ENCODE measurements around the gene PDZRN3.
A peak's percentile ranks its signal among the peaks of the same experiment; 100 is the strongest.
"Not testable (repeated sequence)": the region's sequence is repeated elsewhere in the genome, so short reads cannot be mapped to it uniquely, and the experiment has no call there.

PDZRN3 gene

DNA sequence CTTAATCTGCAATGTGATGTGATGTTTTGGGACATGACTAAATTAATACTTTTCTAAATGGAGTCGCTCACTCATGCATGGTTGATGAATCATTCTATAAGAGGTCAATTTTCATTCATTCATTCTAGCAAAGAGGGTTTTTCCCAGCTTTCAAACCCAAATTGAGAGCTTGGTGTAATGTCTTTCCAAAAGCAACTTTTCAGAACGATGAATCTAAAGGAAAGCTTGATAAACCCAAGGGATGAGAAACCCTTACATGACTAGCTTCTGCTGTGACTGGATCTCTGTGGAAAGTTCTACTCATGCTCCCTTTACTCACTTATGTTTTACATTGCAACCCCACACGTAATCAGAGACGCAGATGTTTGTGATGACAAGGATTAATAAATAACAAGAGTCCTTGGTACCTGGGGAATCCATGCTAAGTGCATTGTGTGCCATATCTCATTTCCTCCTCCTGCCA lies 47.7 kb downstream of the PDZRN3 start:
- H3K4me3 ChIP-seq (ENCODE audit: low read depth, low read length): no peak overlapping the region
- H2AFZ ChIP-seq (ENCODE audit: low read length, unreplicated experiment): no peak overlapping the region
- peaks cover 28% of the 10 kb centered on the region for H3K4me1 ChIP-seq (ENCODE audit: control insufficient read depth, insufficient read depth, low read length, unreplicated experiment)
- no peaks in the 10 kb centered on the region for H3K27me3 ChIP-seq (ENCODE audit: insufficient read depth, low read length)
- H3K36me3 ChIP-seq (ENCODE audit: insufficient read depth, low read length): no peaks in the 10 kb centered on the region
- H3K79me2 ChIP-seq (ENCODE audit: control insufficient read depth, insufficient read depth, low read length, unreplicated experiment): no peaks in the 10 kb centered on the region
- peak overlapping the region; percentile 42; the same call in 1 of the 2 replicates for H3K27ac ChIP-seq (ENCODE audit: low read depth, low read length)

DNA sequence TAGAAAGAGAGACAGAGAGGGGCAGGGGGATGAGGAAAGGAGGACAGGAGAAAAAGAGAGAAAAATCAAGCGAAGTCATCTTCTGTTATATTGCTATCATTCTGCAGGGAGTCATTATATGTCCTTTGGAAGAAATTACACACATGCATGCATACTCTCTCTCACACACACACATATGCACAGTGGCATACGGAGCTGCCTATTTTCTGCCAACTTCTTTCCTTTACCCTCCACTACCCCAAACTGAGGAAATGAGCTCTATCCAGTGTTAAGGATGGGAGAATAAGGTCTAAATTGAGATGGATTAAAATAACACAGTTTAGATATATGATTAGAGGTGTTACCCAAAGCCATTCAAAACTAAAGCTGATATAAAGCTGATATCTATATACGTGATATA lies 48.8 kb downstream of the PDZRN3 start:
- Histone ChIP-seq H3K27ac (ENCODE audit: low read depth, low read length) (no peak overlapping the region), H3K27me3 (ENCODE audit: insufficient read depth, low read length) (no peaks in the 10 kb centered on the region), H3K36me3 (ENCODE audit: insufficient read depth, low read length) (no peaks in the 10 kb centered on the region), H3K4me3 (ENCODE audit: low read depth, low read length) (no peak overlapping the region), H2AFZ (ENCODE audit: low read length, unreplicated experiment) (no peak overlapping the region), H3K79me2 (ENCODE audit: control insufficient read depth, insufficient read depth, low read length, unreplicated experiment) (no peaks in the 10 kb centered on the region), H3K4me1 (ENCODE audit: control insufficient read depth, insufficient read depth, low read length, unreplicated experiment) (peaks cover 26% of the 10 kb centered on the region)

- Histone ChIP-seq H3K36me3 (ENCODE audit: insufficient read depth, low read length) (no peaks in the 10 kb centered on the region), H3K27ac (ENCODE audit: low read depth, low read length) (no peak overlapping the region), H2AFZ (ENCODE audit: low read length, unreplicated experiment) (no peak overlapping the region), H3K4me3 (ENCODE audit: low read depth, low read length) (no peak overlapping the region), H3K4me1 (ENCODE audit: control insufficient read depth, insufficient read depth, low read length, unreplicated experiment) (peaks cover 22% of the 10 kb centered on the region), H3K27me3 (ENCODE audit: insufficient read depth, low read length) (no peaks in the 10 kb centered on the region), H3K79me2 (ENCODE audit: control insufficient read depth, insufficient read depth, low read length, unreplicated experiment) (no peaks in the 10 kb centered on the region)
Measured at GRCh38 chr3:73575519-73575918, 49.2 kb downstream of the PDZRN3 start.

GRCh38 chr3:73573204-73573603 lies 51.5 kb downstream of the PDZRN3 start:
- H3K27ac ChIP-seq (ENCODE audit: low read depth, low read length): no peak overlapping the region
- no peak overlapping the region for H3K4me3 ChIP-seq (ENCODE audit: low read depth, low read length)
- no peaks in the 10 kb centered on the region for H3K79me2 ChIP-seq (ENCODE audit: control insufficient read depth, insufficient read depth, low read length, unreplicated experiment)
- peaks cover 15% of the 10 kb centered on the region for H3K4me1 ChIP-seq (ENCODE audit: control insufficient read depth, insufficient read depth, low read length, unreplicated experiment)
- H3K36me3 ChIP-seq (ENCODE audit: insufficient read depth, low read length): no peaks in the 10 kb centered on the region
- no peaks in the 10 kb centered on the region for H3K27me3 ChIP-seq (ENCODE audit: insufficient read depth, low read length)
- no peak overlapping the region for H2AFZ ChIP-seq (ENCODE audit: low read length, unreplicated experiment)

DNA sequence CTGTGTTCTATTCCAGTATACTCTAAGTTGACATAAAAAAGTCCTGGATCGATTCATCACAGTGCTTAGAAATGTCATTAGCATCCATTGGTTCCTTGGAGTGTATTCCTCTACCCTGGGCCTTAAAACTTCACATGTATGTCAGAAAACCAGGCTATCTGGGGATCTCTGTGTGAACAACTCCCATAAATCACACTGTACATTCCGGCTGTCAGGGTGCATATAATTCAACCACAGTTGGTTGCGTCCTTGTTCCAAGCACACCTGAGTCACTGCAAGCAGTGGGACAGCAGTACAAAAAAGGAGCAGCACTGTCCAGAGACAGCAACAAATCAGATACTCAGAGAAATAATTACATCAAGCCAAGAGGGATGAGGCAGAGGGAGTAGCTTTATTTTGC lies 52.4 kb downstream of the PDZRN3 start:
- H3K79me2 ChIP-seq (ENCODE audit: control insufficient read depth, insufficient read depth, low read length, unreplicated experiment): no peaks in the 10 kb centered on the region
- H3K27ac ChIP-seq (ENCODE audit: low read depth, low read length): no peak overlapping the region

GRCh38 chr3:73571238-73571794 lies 53.4 kb downstream of the PDZRN3 start:
- no peak overlapping the region for H3K4me3 ChIP-seq (ENCODE audit: low read depth, low read length)
- no peaks in the 10 kb centered on the region for H3K27me3 ChIP-seq (ENCODE audit: insufficient read depth, low read length)
- H2AFZ ChIP-seq (ENCODE audit: low read length, unreplicated experiment): no peak overlapping the region
- no peaks in the 10 kb centered on the region for H3K4me1 ChIP-seq (ENCODE audit: control insufficient read depth, insufficient read depth, low read length, unreplicated experiment)
- H3K79me2 ChIP-seq (ENCODE audit: control insufficient read depth, insufficient read depth, low read length, unreplicated experiment): no peaks in the 10 kb centered on the region
- H3K36me3 ChIP-seq (ENCODE audit: insufficient read depth, low read length): no peaks in the 10 kb centered on the region
- H3K27ac ChIP-seq (ENCODE audit: low read depth, low read length): no peak overlapping the region

More for the DNA sequence above, 52.4 kb downstream of the PDZRN3 start:
- no peak overlapping the region for H2AFZ ChIP-seq (ENCODE audit: low read length, unreplicated experiment)
- H3K4me1 ChIP-seq (ENCODE audit: control insufficient read depth, insufficient read depth, low read length, unreplicated experiment): peaks cover 10% of the 10 kb centered on the region
- no peaks in the 10 kb centered on the region for H3K27me3 ChIP-seq (ENCODE audit: insufficient read depth, low read length)
- no peaks in the 10 kb centered on the region for H3K36me3 ChIP-seq (ENCODE audit: insufficient read depth, low read length)
- H3K4me3 ChIP-seq (ENCODE audit: low read depth, low read length): no peak overlapping the region

DNA sequence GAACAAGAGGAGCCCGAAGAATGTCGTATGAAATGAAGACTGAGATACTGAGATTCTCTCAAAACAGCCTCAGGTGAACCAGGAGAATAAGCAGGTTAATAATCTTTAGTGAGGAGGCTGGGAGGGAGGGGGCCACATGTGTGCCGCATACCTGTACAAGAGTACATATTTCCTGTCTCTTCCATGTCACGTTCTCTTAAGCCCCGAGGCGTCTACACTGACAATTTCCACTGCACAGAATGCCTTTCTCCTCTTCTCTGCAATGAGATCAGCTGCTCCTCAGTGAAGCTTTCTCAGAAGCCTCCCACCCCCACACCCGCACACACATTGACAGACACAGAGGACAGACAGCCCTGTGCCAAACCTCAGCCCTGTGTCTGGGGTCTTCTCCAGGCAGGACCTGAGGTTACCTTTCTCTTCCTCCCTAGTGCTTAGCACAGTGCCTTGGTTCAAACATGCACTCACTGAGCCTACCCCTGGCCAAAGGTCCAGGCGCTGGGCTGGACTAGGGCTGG lies 55.4 kb downstream of the PDZRN3 start:
- H3K4me1 ChIP-seq (ENCODE audit: control insufficient read depth, insufficient read depth, low read length, unreplicated experiment): peaks cover 3% of the 10 kb centered on the region
- H3K27ac ChIP-seq (ENCODE audit: low read depth, low read length): no peak overlapping the region
- H2AFZ ChIP-seq (ENCODE audit: low read length, unreplicated experiment): no peak overlapping the region
- H3K27me3 ChIP-seq (ENCODE audit: insufficient read depth, low read length): no peaks in the 10 kb centered on the region
- H3K79me2 ChIP-seq (ENCODE audit: control insufficient read depth, insufficient read depth, low read length, unreplicated experiment): no peaks in the 10 kb centered on the region
- H3K36me3 ChIP-seq (ENCODE audit: insufficient read depth, low read length): no peaks in the 10 kb centered on the region
- H3K4me3 ChIP-seq (ENCODE audit: low read depth, low read length): no peak overlapping the region

GRCh38 chr3:73568371-73568862 lies 56.3 kb downstream of the PDZRN3 start:
- H3K4me1 ChIP-seq (ENCODE audit: control insufficient read depth, insufficient read depth, low read length, unreplicated experiment): peaks cover 12% of the 10 kb centered on the region
- no peak overlapping the region for H3K4me3 ChIP-seq (ENCODE audit: low read depth, low read length)
- no peak overlapping the region for H3K27ac ChIP-seq (ENCODE audit: low read depth, low read length)
- H2AFZ ChIP-seq (ENCODE audit: low read length, unreplicated experiment): no peak overlapping the region
- H3K36me3 ChIP-seq (ENCODE audit: insufficient read depth, low read length): no peaks in the 10 kb centered on the region
- no peaks in the 10 kb centered on the region for H3K79me2 ChIP-seq (ENCODE audit: control insufficient read depth, insufficient read depth, low read length, unreplicated experiment)
- H3K27me3 ChIP-seq (ENCODE audit: insufficient read depth, low read length): no peaks in the 10 kb centered on the region

GRCh38 chr3:73565374-73565773 lies 59.4 kb downstream of the PDZRN3 start:
- not testable (repeated sequence) for H3K4me3 ChIP-seq (ENCODE audit: low read depth, low read length); H3K79me2 ChIP-seq (ENCODE audit: control insufficient read depth, insufficient read depth, low read length, unreplicated experiment); H3K27ac ChIP-seq (ENCODE audit: low read depth, low read length); H3K27me3 ChIP-seq (ENCODE audit: insufficient read depth, low read length); H3K36me3 ChIP-seq (ENCODE audit: insufficient read depth, low read length); H2AFZ ChIP-seq (ENCODE audit: low read length, unreplicated experiment)
- H3K4me1 ChIP-seq (ENCODE audit: control insufficient read depth, insufficient read depth, low read length, unreplicated experiment): peaks cover 12% of the 10 kb centered on the region

- Histone ChIP-seq H3K79me2 (ENCODE audit: control insufficient read depth, insufficient read depth, low read length, unreplicated experiment) (no peaks in the 10 kb centered on the region), H3K27ac (ENCODE audit: low read depth, low read length) (no peak overlapping the region), H3K36me3 (ENCODE audit: insufficient read depth, low read length) (no peaks in the 10 kb centered on the region), H3K4me3 (ENCODE audit: low read depth, low read length) (no peak overlapping the region), H3K27me3 (ENCODE audit: insufficient read depth, low read length) (no peaks in the 10 kb centered on the region), H3K4me1 (ENCODE audit: control insufficient read depth, insufficient read depth, low read length, unreplicated experiment) (peaks cover 12% of the 10 kb centered on the region), H2AFZ (ENCODE audit: low read length, unreplicated experiment) (no peak overlapping the region)
Measured at GRCh38 chr3:73563896-73564582, 60.7 kb downstream of the PDZRN3 start.

- no peaks in the 10 kb centered on the region for H3K27me3 ChIP-seq (ENCODE audit: insufficient read depth, low read length)
- no peak overlapping the region for H3K27ac ChIP-seq (ENCODE audit: low read depth, low read length)
- H2AFZ ChIP-seq (ENCODE audit: low read length, unreplicated experiment): no peak overlapping the region
- no peaks in the 10 kb centered on the region for H3K79me2 ChIP-seq (ENCODE audit: control insufficient read depth, insufficient read depth, low read length, unreplicated experiment)
- H3K4me1 ChIP-seq (ENCODE audit: control insufficient read depth, insufficient read depth, low read length, unreplicated experiment): peaks cover 24% of the 10 kb centered on the region
- no peaks in the 10 kb centered on the region for H3K36me3 ChIP-seq (ENCODE audit: insufficient read depth, low read length)
- H3K4me3 ChIP-seq (ENCODE audit: low read depth, low read length): no peak overlapping the region
Measured at GRCh38 chr3:73561494-73561893, 63.2 kb downstream of the PDZRN3 start.
